HEK293T (cell line): ENCODE data around the gene ZNF518B.

ENCODE experiments used
- BHLHE40 ChIP-seq: fragments of 450-650 bp; IDR thresholded peaks from 2 replicates; pipeline ENCODE4 v1.6.1; 2016; ENCODE audit warnings: mild to moderate bottlenecking, moderate library complexity, borderline replicate concordance
- FOXK2 ChIP-seq: fragments of 450-650 bp; IDR thresholded peaks from 2 replicates; pipeline ENCODE4 v1.6.1; 2016; ENCODE audit warnings: mild to moderate bottlenecking
- FOXM1 ChIP-seq: fragments of 450-650 bp; IDR thresholded peaks from 2 replicates; pipeline ENCODE4 v1.6.1; 2017; ENCODE audit warnings: mild to moderate bottlenecking, borderline replicate concordance
- PKNOX1 ChIP-seq: fragments of 450-650 bp; IDR thresholded peaks from 2 replicates; pipeline ENCODE4 v1.6.1; 2016
- SUZ12 ChIP-seq: fragments of 450-650 bp; IDR thresholded peaks from 2 replicates; pipeline ENCODE4 v1.6.1; 2016; ENCODE audit warnings: mild to moderate bottlenecking

- TF ChIP-seq FOXK2 (no peak), BHLHE40 (no peak), SUZ12 (no peak), PKNOX1 (no peak), FOXM1 (no peak)
Measured at GRCh38 chr4:10395971-10396580, 61.1 kb downstream of the ZNF518B start.
